SHP77 (cell line): ENCODE measurements around the gene KDM2B.

Source experiments
- DNase-seq, 2 experiments: peaks; one replicate each; lab custom pipeline; 2025; lab: John Stamatoyannopoulos, UW

KDM2B gene

DNA sequence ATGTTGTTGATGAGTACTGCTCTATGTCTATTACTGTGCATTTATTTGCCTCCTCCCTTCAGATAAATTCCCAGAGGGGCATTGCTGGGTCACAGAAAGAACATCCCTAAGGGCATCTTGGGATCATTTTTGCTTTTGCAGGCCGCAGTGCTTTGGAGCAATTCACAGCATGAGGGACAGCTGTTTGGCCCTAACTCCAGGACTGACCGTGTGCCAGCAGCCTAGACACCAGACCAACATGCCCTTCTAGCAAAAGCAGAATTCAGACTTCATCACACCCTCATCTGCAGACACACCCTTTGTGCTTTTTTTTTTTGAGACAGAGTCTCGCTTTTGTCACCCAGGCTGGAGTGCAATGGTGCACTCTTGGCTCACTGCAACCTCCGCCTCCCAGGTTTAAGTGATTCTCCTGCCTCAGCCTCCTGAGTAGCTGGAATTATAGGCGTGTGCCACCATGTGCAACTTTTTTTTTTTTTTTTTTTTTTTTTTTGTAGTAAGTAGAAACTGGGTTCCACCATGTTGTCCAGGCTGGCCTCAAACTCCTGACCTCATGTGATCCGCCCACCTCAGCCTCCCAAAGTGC lies 149.9 kb downstream of the KDM2B start:
- no peak for DNase-seq

GRCh38 chr12:121428883-121429282 lies 151.9 kb downstream of the KDM2B start:
- DNase-seq = no peak

- DNase-seq = no peak
Observed at GRCh38 chr12:121427556-121428050, 153.2 kb downstream of the KDM2B start.

GRCh38 chr12:121424624-121424975 lies 156.2 kb downstream of the KDM2B start:
- no peak for DNase-seq

GRCh38 chr12:121423682-121424623 lies 156.9 kb downstream of the KDM2B start:
- no peak for DNase-seq

- no peak for DNase-seq
Observed at GRCh38 chr12:121423253-121423652, 157.6 kb downstream of the KDM2B start.

DNA sequence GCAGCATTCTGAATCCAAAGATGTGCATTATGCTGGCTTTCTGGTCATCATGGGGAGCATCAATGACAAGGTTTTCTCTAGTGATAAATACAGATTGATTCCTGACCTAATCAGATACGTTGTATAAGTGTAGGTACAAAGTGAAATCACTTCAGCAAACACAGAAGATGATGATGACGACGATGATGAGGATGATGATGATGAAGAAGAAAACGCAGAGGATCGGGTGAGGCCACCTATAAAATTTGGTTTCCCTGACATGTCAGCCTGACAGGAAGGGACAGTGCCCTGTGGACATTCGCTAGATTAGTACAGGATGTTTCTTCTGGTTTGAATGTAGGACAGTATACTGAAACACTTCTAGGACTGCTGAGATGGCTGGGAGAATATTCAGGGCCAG lies 160.7 kb downstream of the KDM2B start:
- DNase-seq = no peak

DNA sequence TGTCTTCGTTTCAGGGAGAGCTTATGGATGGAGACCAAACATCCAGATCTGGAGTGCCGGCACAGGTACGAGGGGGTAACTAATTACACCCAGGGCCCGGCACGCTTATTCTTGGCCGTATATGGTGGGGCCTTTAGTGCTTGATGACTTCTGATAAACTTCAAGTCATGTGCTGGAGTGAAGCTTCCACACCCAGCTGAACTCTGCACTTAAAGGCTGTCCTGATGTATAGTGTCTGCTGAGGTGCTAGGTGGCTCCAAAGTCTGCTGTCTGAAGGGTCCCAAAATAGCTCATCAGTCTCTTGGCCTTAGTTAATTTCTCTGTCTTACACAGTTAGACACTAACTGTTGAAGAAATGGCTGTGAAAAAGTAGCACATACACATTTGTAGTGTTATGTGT lies 163.0 kb downstream of the KDM2B start:
- DNase-seq = no peak

DNA sequence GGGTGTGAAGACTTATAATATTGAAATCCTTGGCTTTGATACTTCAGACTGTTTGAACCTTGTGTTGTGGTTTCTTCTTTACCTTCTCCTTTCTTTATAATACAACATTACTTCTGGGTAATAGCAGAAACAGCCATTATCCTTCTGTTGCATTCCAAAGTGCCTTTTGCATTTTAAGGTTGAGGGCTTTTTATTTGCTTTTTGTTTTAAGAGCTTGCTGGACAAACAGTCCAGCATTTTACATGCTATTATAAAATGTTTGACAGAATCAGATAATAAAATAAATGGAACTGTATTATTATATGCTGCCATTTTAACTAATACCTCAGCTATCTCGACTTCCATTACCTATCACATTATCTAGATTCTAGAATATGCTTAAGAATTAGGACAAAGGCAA lies 166.9 kb downstream of the KDM2B start:
- DNase-seq = no peak

- DNase-seq = no peak
Observed at GRCh38 chr12:121405211-121405610, 175.6 kb downstream of the KDM2B start.

DNA sequence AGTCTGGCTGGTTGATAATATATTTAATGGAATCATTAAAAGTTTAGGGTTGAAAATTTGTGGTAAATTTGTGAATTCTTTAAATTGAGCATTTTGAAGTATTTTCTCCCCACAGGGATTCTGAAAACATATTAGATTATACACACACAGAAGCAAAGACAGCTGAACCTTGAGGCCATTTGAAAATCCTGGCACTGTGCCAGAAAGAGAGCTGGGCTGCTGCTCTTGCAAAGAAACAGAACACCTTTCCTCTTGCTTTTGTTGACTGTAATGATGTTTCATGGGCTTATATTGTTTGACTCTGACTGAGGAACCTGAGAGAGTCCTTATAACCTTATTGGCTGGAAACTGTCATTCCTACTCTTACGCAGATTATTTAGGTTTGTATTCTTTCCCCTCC lies 176.1 kb downstream of the KDM2B start:
- peak; percentile 69 to 70 for DNase-seq

DNA sequence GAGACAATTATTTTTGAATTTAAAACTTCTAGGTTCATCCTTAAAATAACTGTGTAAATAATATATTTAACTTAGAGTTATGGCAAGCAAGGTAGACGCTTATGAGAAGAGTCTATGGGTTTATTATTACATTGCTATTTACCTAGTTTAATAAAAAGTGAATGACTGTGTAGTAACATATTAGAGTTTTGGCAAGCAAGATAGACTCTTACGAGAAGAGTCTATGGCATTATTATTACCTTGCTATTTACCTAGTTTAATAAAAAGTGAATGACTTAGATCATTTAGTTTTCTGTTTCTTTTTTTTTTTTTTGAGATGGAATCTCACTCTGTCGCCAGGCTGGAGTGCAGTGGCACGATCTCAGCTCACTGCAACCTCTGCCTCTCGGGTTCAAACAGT lies 177.1 kb downstream of the KDM2B start:
- DNase-seq = no peak

DNA sequence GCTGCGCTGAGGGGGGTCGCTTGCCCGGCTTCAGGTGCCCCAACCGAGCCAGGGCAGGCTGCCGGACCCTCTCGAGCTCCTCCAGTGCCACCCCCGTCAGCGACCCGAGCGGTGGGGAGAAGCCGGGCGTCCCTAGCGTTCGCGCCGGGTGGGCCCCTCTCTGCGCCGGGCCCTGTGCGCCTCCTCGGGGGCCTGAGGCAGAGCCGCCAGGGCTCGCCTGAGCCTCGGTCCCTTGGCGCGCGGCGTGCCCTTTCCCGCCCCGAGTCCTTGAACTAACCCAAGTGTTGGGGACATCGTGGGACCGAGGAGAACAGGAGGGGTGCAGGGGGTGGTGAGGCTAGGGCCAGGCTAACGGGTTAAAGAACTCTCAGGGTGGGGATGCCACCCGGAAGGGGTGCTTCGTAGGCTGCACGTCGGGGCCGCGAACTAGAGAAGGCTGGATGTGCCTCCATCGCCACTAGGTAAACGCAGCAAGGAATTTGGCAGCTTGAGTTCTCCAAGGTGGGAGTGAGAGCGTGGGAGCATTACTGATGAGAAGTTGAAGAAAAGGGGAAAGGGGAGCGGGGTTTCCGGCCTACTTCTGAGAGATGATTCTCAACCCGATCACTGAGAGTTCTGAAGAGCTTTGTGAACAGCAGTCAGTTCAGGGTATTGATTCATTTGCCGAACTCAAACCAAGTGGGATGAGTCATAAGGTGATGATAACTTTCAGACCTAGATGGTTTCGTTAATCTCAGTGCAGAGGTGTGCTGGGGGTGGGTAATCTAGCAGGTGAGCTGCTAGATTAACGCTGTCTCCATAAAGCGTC lies 180.3 kb downstream of the KDM2B start:
- peak; percentile 33 for DNase-seq

- peak; percentile 99 to 100 for DNase-seq
Observed at GRCh38 chr12:121399391-121400331, 181.2 kb downstream of the KDM2B start, which contains the start of gene RNF34. Gene RNF34, plus strand, starts transcription at chr12:121400118. Its CDS starts 95 bp downstream, at chr12:121400213.

GRCh38 chr12:121398355-121398754 lies 182.5 kb downstream of the KDM2B start:
- DNase-seq = no peak

- no peak for DNase-seq
Observed at GRCh38 chr12:121397521-121397920, 183.3 kb downstream of the KDM2B start.

DNA sequence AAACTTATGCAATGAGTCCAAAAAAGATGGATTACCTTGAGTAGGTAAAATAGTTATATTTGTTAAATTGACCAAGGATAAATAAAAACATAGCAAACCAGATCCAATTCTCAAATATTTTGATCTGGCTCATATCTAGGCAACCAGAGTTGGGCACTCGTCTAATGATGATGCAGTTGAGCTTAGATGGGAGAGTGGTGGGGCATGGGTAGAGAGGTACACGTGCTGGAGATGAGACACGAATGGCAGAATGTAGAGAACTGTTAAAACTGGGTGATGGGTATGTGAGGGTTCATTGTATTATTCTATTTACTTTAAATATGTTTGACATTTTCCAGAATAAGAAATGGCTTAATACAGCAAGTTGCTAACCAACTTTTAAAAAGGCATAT lies 188.5 kb downstream of the KDM2B start:
- no peak for DNase-seq

GRCh38 chr12:121391619-121392324 lies 189.1 kb downstream of the KDM2B start:
- no peak for DNase-seq

DNA sequence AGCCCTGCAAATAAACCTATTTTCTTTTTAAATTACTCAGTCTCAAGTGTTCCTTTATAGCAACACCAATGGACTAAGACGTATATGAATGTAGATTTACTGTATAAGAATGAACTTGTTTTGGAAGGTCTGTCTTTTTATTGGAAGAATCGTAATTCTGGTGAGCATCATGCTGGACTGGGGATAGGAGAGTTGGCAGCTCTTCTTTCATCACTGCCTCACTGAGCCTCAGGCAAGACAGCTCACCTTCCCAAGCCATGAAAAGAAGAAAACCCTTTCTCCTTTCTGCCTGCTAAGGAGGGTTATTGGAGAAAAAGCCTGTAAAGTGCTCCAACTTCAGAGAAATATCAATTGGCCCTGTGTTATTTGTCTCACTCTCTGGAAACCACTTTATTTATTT lies 190.0 kb downstream of the KDM2B start:
- DNase-seq = no peak

- no peak for DNase-seq
Observed at GRCh38 chr12:121388421-121388981, 192.3 kb downstream of the KDM2B start.
